Measurements from ENCODE around the gene WNT9A.
A peak's percentile ranks its signal among the peaks of the same experiment; 100 is the strongest.

The WNT9A gene

GRCh38 chr1:227898502-227899140 lies 49.1 kb downstream of the WNT9A start:
- ChIA-PET POLR2A (no interaction called here), CTCF (no interaction called here)
- Histone ChIP-seq H3K4me3 (ENCODE audit: low read depth, low read length) (no peak overlapping the region), H3K4me1 (ENCODE audit: control insufficient read depth, insufficient read depth, low read length) (no peaks in the 10 kb centered on the region), H3K36me3 (ENCODE audit: control insufficient read depth in 2 of 2, insufficient read depth in 1 of 2, low read length in 2 of 2) (no peaks in the 10 kb centered on the region), H3K9me3 (ENCODE audit: control insufficient read depth, insufficient read depth, low read depth, low read length) (no peaks in the 10 kb centered on the region), H3K27ac (ENCODE audit: extremely low read depth, low read depth, low read length) (no peak overlapping the region)
- no peak for TF ChIP-seq ZNF214 (tag by site-specific recombination; IDR thresholded peaks at IDR 0.05; ENCODE audit: borderline replicate concordance)
- TF ChIP-seq ZNF274 (IDR thresholded peaks at IDR 0.05; ENCODE audit: low read length): no peak
- no peak for TF ChIP-seq ZNF274 (tag by site-specific recombination; IDR thresholded peaks at IDR 0.05; ENCODE audit: borderline replicate concordance)
- TF ChIP-seq ZNF558 (tag by site-specific recombination; IDR thresholded peaks at IDR 0.05): no peak
- no peak for TF ChIP-seq ZNF561 (tag by site-specific recombination; IDR thresholded peaks at IDR 0.05; ENCODE audit: borderline replicate concordance)
- no peak for TF ChIP-seq GLIS2 (tag by site-specific recombination; IDR thresholded peaks at IDR 0.05)
- TF ChIP-seq ZNF112 (tag by site-specific recombination; IDR thresholded peaks at IDR 0.05): no peak
- no peak for TF ChIP-seq ZNF350 (tag by site-specific recombination; IDR thresholded peaks at IDR 0.05)
- peak; percentile 67 for TF ChIP-seq ZFHX2 (tag by site-specific recombination; conservative IDR thresholded peaks at IDR 0.05)
- TF ChIP-seq MYNN (tag by site-specific recombination; IDR thresholded peaks at IDR 0.05; ENCODE audit: borderline replicate concordance): no peak
- no peak for TF ChIP-seq ZNF707 (tag by site-specific recombination; IDR thresholded peaks at IDR 0.05)
- no peak for TF ChIP-seq ZXDB (tag by site-specific recombination; IDR thresholded peaks at IDR 0.05)
- TF ChIP-seq ZNF19 (tag by site-specific recombination; IDR thresholded peaks at IDR 0.05; ENCODE audit: low read depth): no peak
- peak; percentile 54; the same call in 1 of the 2 replicates for TF ChIP-seq EGR2 (tag by site-specific recombination; IDR thresholded peaks at IDR 0.05; ENCODE audit: low read depth)

DNA sequence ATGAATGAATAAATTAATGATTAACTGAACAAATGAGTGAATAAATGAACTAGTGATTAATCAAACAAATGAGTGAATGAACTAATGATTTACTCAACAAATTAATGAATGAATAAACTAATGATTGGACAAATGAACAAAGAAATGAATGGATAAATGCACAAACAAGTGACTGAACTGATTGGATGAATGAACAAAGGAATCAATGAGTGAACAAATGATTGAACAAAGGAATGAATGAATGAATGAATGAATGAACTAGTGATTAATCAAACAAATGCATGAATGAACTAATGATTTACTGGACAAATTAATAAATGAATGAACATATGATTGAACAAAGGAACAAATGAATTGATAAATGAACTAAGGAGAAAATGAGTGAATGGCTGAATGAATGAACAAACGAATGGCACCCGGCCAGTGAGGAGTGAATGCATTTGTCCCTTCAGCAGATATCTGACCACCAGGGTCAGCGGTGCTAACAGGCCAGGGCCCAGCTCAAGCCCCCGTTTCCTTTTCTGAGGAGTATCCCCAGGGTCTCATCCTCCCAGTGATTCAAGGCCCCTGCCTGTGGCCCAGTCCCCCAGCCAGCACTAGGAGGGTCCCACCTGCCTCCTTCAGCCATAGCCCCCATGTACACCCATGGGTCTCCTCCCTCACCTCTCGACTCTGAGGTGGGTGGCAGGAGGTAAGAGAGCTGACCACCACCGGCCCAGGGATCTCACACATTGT lies 49.9 kb downstream of the WNT9A start:
- POLR2A ChIA-PET: no interaction called here
- no peaks in the 10 kb centered on the region for H3K36me3 ChIP-seq (ENCODE audit: control insufficient read depth in 2 of 2, insufficient read depth in 1 of 2, low read length in 2 of 2)
- CTCF ChIA-PET: no interaction called here
- H3K4me1 ChIP-seq (ENCODE audit: control insufficient read depth, insufficient read depth, low read length): no peaks in the 10 kb centered on the region
- H3K4me3 ChIP-seq (ENCODE audit: low read depth, low read length): no peak overlapping the region
- TF ChIP-seq ZNF777 (tag by site-specific recombination; IDR thresholded peaks at IDR 0.05; ENCODE audit: borderline replicate concordance) (no peak), ZNF10 (tag by site-specific recombination; IDR thresholded peaks at IDR 0.05) (no peak), SP3 (tag by site-specific recombination; IDR thresholded peaks at IDR 0.05) (no peak), ZNF571 (tag by site-specific recombination; IDR thresholded peaks at IDR 0.05) (no peak), ZNF24 (tag by site-specific recombination; IDR thresholded peaks at IDR 0.05) (peak; percentile 97), ZNF366 (tag by site-specific recombination; conservative IDR thresholded peaks at IDR 0.05) (peak; percentile 68; the same call in 1 of the 2 replicates), ZNF837 (tag by site-specific recombination; IDR thresholded peaks at IDR 0.05) (no peak), ZNF132 (tag by site-specific recombination; IDR thresholded peaks at IDR 0.05; ENCODE audit: borderline replicate concordance) (no peak), ZFP37 (tag by site-specific recombination; IDR thresholded peaks at IDR 0.05) (no peak), ZNF76 (tag by site-specific recombination; IDR thresholded peaks at IDR 0.05; ENCODE audit: borderline replicate concordance, low read depth) (no peak), ZNF354C (tag by site-specific recombination; IDR thresholded peaks at IDR 0.05; ENCODE audit: borderline replicate concordance, low read depth) (no peak)
- TF ChIP-seq, protein P1, sequence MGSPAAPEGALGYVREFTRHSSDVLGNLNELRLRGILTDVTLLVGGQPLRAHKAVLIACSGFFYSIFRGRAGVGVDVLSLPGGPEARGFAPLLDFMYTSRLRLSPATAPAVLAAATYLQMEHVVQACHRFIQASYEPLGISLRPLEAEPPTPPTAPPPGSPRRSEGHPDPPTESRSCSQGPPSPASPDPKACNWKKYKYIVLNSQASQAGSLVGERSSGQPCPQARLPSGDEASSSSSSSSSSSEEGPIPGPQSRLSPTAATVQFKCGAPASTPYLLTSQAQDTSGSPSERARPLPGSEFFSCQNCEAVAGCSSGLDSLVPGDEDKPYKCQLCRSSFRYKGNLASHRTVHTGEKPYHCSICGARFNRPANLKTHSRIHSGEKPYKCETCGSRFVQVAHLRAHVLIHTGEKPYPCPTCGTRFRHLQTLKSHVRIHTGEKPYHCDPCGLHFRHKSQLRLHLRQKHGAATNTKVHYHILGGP (tag by site-specific recombination; IDR thresholded peaks at IDR 0.05): no peak
- no peaks in the 10 kb centered on the region for H3K9me3 ChIP-seq (ENCODE audit: control insufficient read depth, insufficient read depth, low read depth, low read length)
- H3K27ac ChIP-seq (ENCODE audit: extremely low read depth, low read depth, low read length): no peak overlapping the region

Measured in HEK293 (cell line).